ENCODE results near the gene SLC39A6. TPM values are rescaled to one million over a fixed set of nuclear protein-coding genes. Genes with fewer than 3 reads are reported as not detected.

Gene SLC39A6
- total and polyA plus RNA-seq, 2 donors (not counting 3 experiments of a cell fraction or from before 2014, with no cell fraction given), result 13.8 to 23.1 TPM

DNA sequence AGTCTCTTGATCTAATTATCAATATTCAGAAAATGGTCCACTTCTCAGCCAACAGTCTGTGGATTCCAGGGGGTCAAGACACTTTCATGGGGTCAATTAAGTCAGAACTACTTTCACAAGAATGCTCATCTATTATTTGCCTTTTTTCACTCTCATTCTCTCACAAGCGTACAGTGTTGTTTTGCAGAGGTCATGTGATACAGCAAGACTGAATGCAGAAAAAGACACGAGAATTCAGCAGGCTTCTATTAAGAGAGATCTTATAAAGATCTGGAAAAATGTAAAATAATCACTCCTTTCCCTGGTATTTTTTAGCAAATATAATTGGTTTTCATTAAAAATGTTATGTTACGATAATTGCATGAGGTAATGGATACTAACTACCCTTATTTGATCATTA, 70.5 kb downstream of the SLC39A6 start:
- DNase-seq (ENCODE audit: low read depth, low spot score), result no peak
- Histone ChIP-seq H3K79me2 (ENCODE audit: control insufficient read depth, insufficient read depth, low read length) (peaks cover 84% of the 10 kb centered on the region), H3K27me3 (ENCODE audit: control insufficient read depth in 2 of 2, insufficient read depth in 2 of 2, low read length in 2 of 2) (no peaks in the 10 kb centered on the region), H3K36me3 (ENCODE audit: control insufficient read depth in 2 of 2, extremely low read depth in 1 of 2, insufficient read depth in 2 of 2, low read length in 2 of 2) (no peaks in the 10 kb centered on the region), H3K9me3 (replicated peaks; ENCODE audit: control insufficient read depth, insufficient read depth, low read length) (no peaks in the 10 kb centered on the region), H3K27ac (ENCODE audit: insufficient read depth, low read depth, low read length) (no peak overlapping the region), H4K20me1 (replicated peaks; ENCODE audit: control insufficient read depth, extremely low read depth, insufficient read depth, low read length) (peaks cover 4% of the 10 kb centered on the region), H3K4me3 (replicated peaks in 1 of 3; ENCODE audit: insufficient read depth in 1 of 3, low read depth in 1 of 3, low read length in 3 of 3) (no peak overlapping the region), H3K9ac (replicated peaks; ENCODE audit: extremely low read depth, insufficient read depth, low read length) (no peak overlapping the region), H3K9me1 (replicated peaks; ENCODE audit: control insufficient read depth, extremely low read depth, insufficient read depth, low read length) (no peaks in the 10 kb centered on the region), H3K4me2 (ENCODE audit: insufficient read depth, low read length) (no peak overlapping the region), H3K4me1 (ENCODE audit: control insufficient read depth, extremely low read depth, insufficient read depth, low read length) (no peaks in the 10 kb centered on the region), H2AFZ (ENCODE audit: low read depth, low read length) (no peak overlapping the region)
- no TSS peak for BruUV-seq (replicated peaks)
- no peak for FAIRE-seq
- dilution Hi-C loops (cut with MboI; ENCODE audit: extremely low pct_ligation_motif_present, low sequenced_read_pairs) (no loop called here), intact Hi-C loops (cut with micrococcal nuclease) (no loop called here)
- CTCF ChIA-PET, result no interaction called here
- TF ChIP-seq, protein P1, sequence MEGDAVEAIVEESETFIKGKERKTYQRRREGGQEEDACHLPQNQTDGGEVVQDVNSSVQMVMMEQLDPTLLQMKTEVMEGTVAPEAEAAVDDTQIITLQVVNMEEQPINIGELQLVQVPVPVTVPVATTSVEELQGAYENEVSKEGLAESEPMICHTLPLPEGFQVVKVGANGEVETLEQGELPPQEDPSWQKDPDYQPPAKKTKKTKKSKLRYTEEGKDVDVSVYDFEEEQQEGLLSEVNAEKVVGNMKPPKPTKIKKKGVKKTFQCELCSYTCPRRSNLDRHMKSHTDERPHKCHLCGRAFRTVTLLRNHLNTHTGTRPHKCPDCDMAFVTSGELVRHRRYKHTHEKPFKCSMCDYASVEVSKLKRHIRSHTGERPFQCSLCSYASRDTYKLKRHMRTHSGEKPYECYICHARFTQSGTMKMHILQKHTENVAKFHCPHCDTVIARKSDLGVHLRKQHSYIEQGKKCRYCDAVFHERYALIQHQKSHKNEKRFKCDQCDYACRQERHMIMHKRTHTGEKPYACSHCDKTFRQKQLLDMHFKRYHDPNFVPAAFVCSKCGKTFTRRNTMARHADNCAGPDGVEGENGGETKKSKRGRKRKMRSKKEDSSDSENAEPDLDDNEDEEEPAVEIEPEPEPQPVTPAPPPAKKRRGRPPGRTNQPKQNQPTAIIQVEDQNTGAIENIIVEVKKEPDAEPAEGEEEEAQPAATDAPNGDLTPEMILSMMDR (IDR thresholded peaks at IDR 0.05; ENCODE audit: extremely low read depth in 1 of 2, insufficient read depth in 1 of 2, low read depth in 1 of 2, low read length in 2 of 2), result no peak
- TF ChIP-seq JUN (IDR thresholded peaks at IDR 0.05; ENCODE audit: borderline replicate concordance, insufficient read depth, insufficient read length, low read depth) (no peak), POLR2AphosphoS5 (IDR thresholded peaks at IDR 0.05; ENCODE audit: insufficient read depth, low read depth, low read length) (no peak), FOS (IDR thresholded peaks at IDR 0.05; ENCODE audit: borderline replicate concordance, insufficient read depth, low read length) (no peak), EZH2 (IDR thresholded peaks at IDR 0.05; ENCODE audit: borderline replicate concordance, low read depth, low read length, severe bottlenecking) (no peak), POLR2A (IDR thresholded peaks at IDR 0.05; ENCODE audit: low read depth, low read length) (no peak)
- TF ChIP-seq, protein P2, sequence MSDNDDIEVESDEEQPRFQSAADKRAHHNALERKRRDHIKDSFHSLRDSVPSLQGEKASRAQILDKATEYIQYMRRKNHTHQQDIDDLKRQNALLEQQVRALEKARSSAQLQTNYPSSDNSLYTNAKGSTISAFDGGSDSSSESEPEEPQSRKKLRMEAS (IDR thresholded peaks at IDR 0.05; ENCODE audit: insufficient read depth, insufficient read length), result no peak
- POLR2A ChIA-PET, result no interaction called here

Other genes with a start within 250 kb of the SLC39A6 start
- gene RPRD1A, start 61.8 kb downstream of the SLC39A6 start, total RNA-seq, result 47.4 and 50.7 TPM in 2 replicates
- 11.7 and 13.5 TPM in 2 replicates for gene RPRD1A, start 61.8 kb downstream of the SLC39A6 start, polyA plus RNA-seq
- gene ELP2, start 559 bp upstream of the SLC39A6 start, total RNA-seq, result 74.8 and 90.5 TPM in 2 replicates
- gene ELP2, start 559 bp upstream of the SLC39A6 start, polyA plus RNA-seq, result 31.7 and 37.8 TPM in 2 replicates
- gene MOCOS, start 58.2 kb upstream of the SLC39A6 start, total RNA-seq, result 0.85 and 0.88 TPM in 2 replicates
- gene MOCOS, start 58.2 kb upstream of the SLC39A6 start, polyA plus RNA-seq, result 0.18 and 0.25 TPM in 2 replicates
- 0.58 and 1.5 TPM in 2 replicates for gene FHOD3, start 168.4 kb upstream of the SLC39A6 start, total RNA-seq
- gene FHOD3, start 168.4 kb upstream of the SLC39A6 start, polyA plus RNA-seq, result 0.03 and 0.06 TPM in 2 replicates